Omental fat pad (tissue), 4 donors: ENCODE results near the gene CRIM1. TPM values are rescaled to one million over a fixed set of nuclear protein-coding genes. Genes with fewer than 3 reads are reported as not detected.

Source experiments
- ATAC-seq: fragments of 150-250 bp; one replicate; pipeline ENCODE4 v1.9.1; 2016; ENCODE audit warnings: mild to moderate bottlenecking, moderate library complexity; ENCODE audit not compliant: low FRiP score
- DNase-seq: peaks from one replicate; pipeline ENCODE4 v3.0.0-alpha.2; 2019; ENCODE audit warnings: low spot score
- CTCF ChIP-seq, 3 donors: fragments of 450-650 bp; IDR thresholded peaks; one replicate each; pipeline ENCODE4 v1.5.1; 2016 to 2017; ENCODE audit warnings: antibody characterized with exemption in 3 of 3, mild to moderate bottlenecking in 3 of 3, moderate library complexity in 2 of 3
- total RNA-seq, 4 donors: library from RNA; depleted of rRNA; stranded (reverse); fragments of >200 nt; gene quantifications; one replicate each; pipeline ENCODE4 v1.1.0, GENCODE V29; 2016

Gene CRIM1
- total RNA-seq, 4 donors from 2014 or later: 229 to 252 (median 233) TPM

- ATAC-seq (no peak), DNase-seq (no peak)
- TF ChIP-seq CTCF (IDR thresholded peaks at IDR 0.05): no peak
These were observed 216.6 kb downstream of the CRIM1 start for GRCh38 chr2:36572054-36572718.

GRCh38 chr2:36572719-36573059 lies 217.1 kb downstream of the CRIM1 start:
- TF ChIP-seq CTCF (IDR thresholded peaks at IDR 0.05): no peak
- DNase-seq: no peak
- ATAC-seq: no peak

- DNase-seq (no peak), ATAC-seq (no peak)
- TF ChIP-seq CTCF (IDR thresholded peaks at IDR 0.05): no peak
These were observed 217.6 kb downstream of the CRIM1 start for GRCh38 chr2:36573165-36573564.

GRCh38 chr2:36574560-36574959 lies 219.0 kb downstream of the CRIM1 start:
- ATAC-seq: no peak
- DNase-seq: no peak

GRCh38 chr2:36577884-36578283 lies 222.3 kb downstream of the CRIM1 start:
- DNase-seq (no peak), ATAC-seq (no peak)
- no peak for TF ChIP-seq CTCF (IDR thresholded peaks at IDR 0.05)

More at GRCh38 chr2:36574560-36574959, 219.0 kb downstream of the CRIM1 start:
- no peak for TF ChIP-seq CTCF (IDR thresholded peaks at IDR 0.05)

GRCh38 chr2:36578343-36579296 lies 223.0 kb downstream of the CRIM1 start:
- DNase-seq: no peak
- ATAC-seq: no peak
- no peak for TF ChIP-seq CTCF (IDR thresholded peaks at IDR 0.05)
